HG03066 (cell line): ENCODE results near the gene FAM107B.
"Not testable (repeated sequence)": the region's sequence is repeated elsewhere in the genome, so short reads cannot be mapped to it uniquely, and the experiment has no call there.

Experiments
- ATAC-seq: cut with Tn5 transposase; IDR thresholded peaks from one replicate; pipeline ENCODE4 v1.9.1; 2021; ENCODE audit warnings: low read depth; ENCODE audit not compliant: unreplicated experiment

FAM107B gene

GRCh38 chr10:14645239-14645960, 129.3 kb downstream of the FAM107B start:
- ATAC-seq, result no peak

GRCh38 chr10:14639637-14640036, 135.1 kb downstream of the FAM107B start:
- no peak for ATAC-seq

GRCh38 chr10:14635043-14635710, 139.5 kb downstream of the FAM107B start:
- no peak for ATAC-seq

GRCh38 chr10:14634572-14634971, 140.1 kb downstream of the FAM107B start:
- not testable (repeated sequence) for ATAC-seq

DNA sequence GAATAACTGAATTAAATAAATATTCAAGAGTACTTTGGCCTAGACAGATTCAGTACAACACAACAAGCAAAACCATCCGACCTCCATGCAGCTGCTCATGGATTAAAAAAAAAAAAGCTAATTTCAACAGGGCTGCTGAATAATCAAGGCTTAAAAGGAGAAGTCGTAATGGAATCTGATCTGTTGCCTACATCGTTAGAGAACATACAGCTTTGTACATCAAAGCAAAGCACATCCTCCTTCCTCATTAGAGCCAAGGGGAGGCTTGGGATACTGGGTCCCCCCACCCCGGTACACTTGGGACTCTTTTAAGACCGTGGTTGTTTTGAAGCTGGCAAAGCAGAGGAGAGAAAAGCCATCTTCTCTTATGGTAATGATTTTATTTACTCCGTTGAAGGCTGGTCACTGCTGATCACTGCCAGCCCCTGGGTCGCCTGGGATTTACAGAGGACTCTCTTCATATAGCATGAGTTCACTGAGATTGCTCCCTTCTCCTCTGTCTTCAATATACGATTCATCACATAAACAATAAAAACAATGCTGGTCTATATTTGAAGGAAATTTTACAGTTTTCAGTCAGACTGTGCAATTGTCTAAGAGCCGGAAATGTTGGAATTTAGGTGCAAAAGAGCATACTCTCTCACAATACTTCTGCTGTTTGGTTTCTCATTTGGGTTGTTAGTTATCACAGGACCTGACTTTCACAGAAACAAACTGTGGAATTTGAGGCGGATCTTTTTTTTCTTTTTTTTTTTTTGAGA, 148.8 kb downstream of the FAM107B start:
- no peak for ATAC-seq

GRCh38 chr10:14625192-14625631, 149.5 kb downstream of the FAM107B start:
- no peak for ATAC-seq

DNA sequence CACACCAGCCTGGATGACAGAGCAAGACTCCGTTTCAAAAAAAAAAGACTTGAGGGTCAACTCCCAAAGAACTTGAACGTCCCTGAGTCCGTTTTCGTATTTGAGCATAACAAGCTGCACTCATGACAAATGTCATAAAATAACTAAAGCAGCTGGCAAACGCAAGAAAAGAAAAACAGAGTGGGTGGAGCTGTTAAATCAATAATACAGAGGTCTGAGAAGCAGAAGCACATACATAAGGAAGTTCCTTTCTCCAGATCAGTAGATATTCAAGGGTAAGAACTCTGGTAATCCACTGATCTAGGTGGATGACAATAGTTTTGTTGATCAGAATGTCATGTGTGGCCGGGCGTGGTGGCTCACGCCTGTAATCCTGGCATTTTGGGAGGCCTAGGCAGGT, 150.1 kb downstream of the FAM107B start:
- no peak for ATAC-seq

DNA sequence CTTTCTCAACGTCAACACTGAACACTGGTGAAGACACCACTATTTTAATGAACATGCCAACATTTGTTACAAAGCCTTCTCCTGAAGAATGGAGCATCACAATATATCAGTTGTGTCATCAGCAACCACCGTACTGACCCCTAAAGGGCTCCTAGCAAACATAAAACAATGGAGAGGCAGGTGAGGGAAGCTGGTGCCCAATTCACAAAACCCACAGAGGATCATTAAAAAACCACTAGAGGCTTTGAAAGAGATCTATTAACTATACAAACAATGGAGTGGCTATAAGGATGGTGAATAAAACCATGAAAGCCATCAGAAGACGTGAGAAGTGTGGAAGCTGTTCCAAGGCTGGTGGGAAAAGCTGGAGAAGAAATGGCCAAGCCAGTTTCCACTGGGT, 150.8 kb downstream of the FAM107B start:
- ATAC-seq, result no peak

- no peak for ATAC-seq
Observed at GRCh38 chr10:14621037-14621436, 153.7 kb downstream of the FAM107B start.

DNA sequence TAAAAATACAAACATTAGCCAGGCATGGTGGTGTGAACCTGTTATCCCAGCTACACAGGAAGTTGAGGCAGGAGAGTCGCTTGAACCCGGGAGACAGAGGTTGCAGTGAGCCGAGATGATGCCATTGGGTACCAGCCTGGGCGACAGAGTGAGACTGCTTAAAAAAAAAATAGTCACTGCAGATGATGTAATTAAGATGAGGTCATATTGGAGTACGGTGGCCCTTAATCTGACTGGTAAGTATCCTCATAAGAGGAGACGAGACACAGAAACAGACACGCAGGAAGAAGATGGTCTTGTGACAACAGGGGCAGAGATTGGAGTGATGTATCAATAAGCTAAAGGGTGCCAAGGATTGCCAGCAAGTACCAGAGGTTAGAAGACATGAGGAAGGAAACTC, 156.0 kb downstream of the FAM107B start:
- ATAC-seq, result no peak

DNA sequence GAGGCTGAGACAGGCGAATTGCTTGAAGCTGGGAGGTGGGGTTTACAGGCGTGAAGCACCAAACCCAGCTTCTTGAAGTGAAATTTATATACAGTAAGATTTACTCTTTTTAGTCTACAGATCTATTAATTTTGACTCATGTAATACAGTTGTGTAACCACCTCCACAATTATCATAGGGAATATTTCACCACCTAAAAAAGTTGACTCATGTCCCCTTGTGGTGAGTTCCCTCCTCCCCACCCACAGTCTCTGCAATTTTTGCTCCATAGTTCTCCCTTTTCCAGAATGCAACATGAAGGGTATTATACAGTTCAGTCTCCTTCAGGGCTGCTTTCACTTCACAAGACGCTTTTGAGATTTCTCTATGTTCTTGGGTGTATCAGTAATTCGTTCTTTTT, 156.8 kb downstream of the FAM107B start:
- no peak for ATAC-seq

DNA sequence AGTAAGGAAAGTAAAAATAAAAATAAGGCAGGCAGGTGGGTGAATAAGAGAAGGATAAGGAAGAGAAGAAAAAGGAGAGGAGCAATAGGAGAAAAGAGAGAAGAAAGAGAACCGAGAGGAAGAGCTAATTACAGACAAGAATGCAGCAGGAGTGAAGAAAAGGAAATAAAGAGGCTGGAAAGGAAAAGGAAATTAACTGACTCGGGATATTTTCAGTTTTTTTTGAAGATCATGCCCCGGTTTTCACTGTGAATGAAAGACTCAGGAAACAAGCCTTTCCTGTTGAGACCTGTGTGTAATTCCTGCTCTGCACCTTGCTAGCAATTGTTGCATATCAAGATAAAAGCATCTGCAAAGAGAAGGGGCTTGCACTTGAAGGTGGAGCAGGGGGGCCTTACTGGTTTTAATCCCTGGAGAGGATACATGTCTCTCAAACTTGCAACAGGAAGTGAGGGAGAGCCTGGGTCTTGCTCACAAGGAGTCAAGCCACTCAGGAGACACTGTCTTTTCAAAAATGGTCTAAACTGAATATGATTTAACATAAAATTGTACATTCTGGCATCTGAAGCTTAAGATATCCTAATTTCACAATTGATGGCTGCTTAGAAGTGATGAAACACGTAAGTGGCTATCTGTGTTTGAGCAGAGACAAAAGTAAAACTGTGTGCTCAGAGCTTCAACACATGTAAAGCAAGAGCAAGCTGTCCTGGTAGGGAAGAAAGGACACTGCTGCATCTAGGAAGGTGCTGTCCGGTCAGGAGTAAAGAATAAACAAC, 157.6 kb downstream of the FAM107B start:
- no peak for ATAC-seq

DNA sequence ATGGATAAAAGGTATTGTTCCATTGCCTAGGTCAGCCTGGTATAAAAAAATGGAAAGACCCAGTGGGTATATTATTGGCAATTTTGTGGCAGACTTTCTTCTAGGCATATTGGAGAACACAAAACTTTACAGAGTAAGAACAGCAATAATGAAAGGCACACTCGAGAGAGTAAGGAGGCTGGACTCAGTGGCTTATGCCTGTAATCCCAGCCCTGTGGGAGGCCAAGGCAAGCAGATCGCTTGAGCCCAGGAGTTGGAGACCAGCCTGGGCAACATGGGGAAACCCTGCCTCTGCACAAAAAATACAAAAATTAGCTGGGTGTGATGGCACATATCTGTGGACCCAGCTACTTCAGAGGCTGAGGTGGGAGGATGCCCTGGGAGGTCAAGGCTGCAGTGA, 158.2 kb downstream of the FAM107B start:
- no peak for ATAC-seq

GRCh38 chr10:14613588-14613920, 161.1 kb downstream of the FAM107B start:
- no peak for ATAC-seq

DNA sequence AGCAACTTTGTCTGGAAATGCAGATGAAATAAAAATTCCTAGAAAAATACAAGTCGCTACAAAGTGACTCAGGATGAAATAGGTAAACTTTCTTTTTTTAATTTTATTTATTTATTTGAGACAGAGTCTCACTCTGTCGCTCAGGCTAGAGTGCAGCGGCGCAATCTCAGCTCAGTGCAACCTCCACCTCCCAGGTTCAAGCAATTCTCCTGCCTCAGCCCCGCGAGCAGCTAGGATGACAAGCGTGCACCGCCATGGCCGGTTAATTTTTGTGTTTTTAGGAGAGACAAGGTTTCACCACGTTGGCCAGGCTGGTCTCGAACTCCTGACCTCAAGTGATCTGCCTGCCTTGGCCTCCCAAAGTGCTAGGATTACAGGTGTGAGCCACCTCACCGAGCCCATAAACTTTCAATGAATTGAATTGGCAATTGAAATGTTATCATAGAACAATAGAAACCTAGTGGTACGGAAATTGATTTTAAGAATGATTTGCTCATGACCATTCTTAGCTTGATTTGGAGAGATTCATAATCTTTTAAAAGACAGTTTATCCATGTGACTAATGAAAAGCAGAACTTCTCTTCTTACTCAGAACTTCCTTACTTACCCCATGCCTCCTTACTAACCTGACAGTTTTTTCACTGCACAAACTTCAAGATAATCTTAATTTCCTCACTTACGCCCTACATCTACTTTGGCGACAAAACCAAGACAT, 161.7 kb downstream of the FAM107B start:
- no peak for ATAC-seq

DNA sequence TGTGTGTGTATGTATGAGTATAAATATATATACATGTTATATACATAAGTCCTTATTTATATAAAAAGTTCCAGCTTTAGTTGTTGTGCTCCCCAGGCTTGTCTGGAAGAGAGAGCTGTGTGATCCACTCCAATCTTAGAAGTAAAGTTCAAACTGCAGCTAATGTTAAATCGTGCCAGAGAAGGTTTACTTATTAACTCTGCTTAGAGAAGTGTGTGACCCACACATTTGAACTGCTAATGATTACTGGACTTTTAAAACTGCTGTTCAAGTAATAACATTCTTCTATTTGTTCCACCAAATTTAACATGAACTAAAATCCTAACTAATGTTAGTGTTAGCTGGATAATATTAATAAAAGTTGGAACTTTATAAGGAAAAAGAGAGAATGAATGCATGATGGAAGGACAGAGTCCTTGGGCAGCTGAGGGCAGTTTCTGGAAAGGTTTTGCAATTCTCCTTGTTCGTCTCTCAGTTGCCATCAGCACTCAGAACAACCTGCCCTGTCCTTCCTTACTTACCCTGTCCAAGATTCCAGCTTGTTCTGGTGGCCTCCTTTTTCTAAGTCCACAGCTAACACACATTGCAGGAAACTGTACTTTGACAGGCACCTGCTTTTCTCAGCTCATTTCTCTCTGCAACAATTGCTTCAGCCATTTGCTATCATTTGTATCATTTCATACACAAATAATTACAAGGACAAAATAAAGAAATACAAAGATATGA, 162.6 kb downstream of the FAM107B start:
- ATAC-seq, result no peak

DNA sequence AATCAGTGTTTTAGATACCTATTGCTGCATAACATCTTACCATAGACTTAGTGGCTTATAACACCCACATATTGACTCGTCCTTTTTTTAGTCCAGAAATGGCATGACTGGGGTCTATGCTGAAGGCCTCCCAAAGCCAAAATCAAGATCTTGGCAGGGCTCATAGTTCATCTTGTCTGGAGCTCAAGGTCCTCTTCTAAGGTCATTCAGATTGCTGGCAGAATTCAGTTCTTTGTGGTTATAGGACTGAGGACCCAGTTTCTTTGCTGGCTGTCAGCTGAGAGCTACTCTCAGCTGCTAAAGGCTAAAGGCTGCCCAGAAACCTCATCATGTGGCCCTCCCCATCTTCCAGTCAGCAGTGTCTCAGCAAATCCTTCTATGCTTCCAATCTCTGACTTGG, 165.5 kb downstream of the FAM107B start:
- no peak for ATAC-seq

DNA sequence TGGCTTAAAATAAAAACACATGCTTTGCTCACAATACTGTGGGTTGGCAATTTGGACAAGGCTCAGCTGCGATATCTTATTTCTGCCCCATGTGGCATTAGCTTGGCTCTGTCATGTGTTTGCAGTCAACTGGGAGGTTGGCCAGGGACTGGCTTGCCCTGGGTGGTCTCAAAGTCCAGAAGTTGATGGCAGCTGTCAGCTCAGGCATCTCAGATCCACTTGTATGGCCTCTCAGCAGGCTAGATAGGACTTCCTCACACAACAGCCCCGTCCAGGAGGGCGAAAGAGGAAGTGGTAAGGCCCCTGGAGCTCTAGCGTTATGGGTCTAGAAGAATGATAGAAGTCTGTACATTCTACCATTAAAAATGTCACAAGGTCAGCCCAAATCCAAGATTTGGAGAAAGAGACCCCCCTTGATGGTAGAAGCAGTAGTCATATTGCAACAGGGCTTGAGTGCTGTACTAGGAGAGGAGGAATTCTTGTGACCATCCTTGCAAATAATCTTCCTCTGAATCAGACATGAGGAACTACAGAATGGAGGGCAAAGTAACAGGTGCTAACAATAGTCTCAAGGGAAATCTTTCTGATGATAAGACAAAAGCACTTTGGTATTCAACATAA, 166.2 kb downstream of the FAM107B start:
- ATAC-seq, result no peak

GRCh38 chr10:14606633-14607032, 168.1 kb downstream of the FAM107B start:
- no peak for ATAC-seq
